Left cardiac atrium (tissue), 4 donors: ENCODE data around the gene CACNA1H. TPM values are rescaled to one million over a fixed set of nuclear protein-coding genes. Genes with fewer than 3 reads are reported as not detected.

Source experiments
- ATAC-seq, 2 donors: fragments of 200-7000 bp; cut with Tn5 transposase; one replicate each; pipeline ENCODE4 v1.9.1; 2020; ENCODE audit warnings: mild to moderate bottlenecking in 2 of 2, moderate library complexity in 2 of 2
- DNase-seq: peaks from one replicate; pipeline ENCODE4 v3.0.0-alpha.2; 2020
- intact Hi-C, 2 donors: fragments of 100-400 bp; cut with DNase I; formaldehyde crosslinking; loops; one replicate each; pipeline versions ENCODE4 v1.14.1 to v1.15.1; 2022 to 2023
- total RNA-seq, 2 donors: library from RNA; stranded (reverse); fragmentation: NEBNext Ultra II Directional; extraction: Animal tissue kit (Norgen Biotek cat#: 25700); gene quantifications; one replicate each; pipeline ENCODE4 v1.2.1, GENCODE V29; 2021
- donor health status: DM: no; HTN: yes; CAD: no.
- donor health status: DM: no; HTN: yes; CAD: no; lungs with severe emphysema.
- donor health status: DM: yes; HTN: yes; CAD: no.
- donor health status: Dilated cardiomyopathy.

The CACNA1H gene
- total RNA-seq, 2 donors from 2014 or later, result 6.0 to 7.1 TPM

- no peak for DNase-seq
- ATAC-seq, result no peak
- intact Hi-C loops, result no loop called here
Measured at GRCh38 chr16:1135459-1135825, 17.5 kb upstream of the CACNA1H start.

GRCh38 chr16:1137604-1138003, 15.3 kb upstream of the CACNA1H start:
- no peak for DNase-seq
- ATAC-seq, result no peak
- intact Hi-C loops, result no loop called here

DNA sequence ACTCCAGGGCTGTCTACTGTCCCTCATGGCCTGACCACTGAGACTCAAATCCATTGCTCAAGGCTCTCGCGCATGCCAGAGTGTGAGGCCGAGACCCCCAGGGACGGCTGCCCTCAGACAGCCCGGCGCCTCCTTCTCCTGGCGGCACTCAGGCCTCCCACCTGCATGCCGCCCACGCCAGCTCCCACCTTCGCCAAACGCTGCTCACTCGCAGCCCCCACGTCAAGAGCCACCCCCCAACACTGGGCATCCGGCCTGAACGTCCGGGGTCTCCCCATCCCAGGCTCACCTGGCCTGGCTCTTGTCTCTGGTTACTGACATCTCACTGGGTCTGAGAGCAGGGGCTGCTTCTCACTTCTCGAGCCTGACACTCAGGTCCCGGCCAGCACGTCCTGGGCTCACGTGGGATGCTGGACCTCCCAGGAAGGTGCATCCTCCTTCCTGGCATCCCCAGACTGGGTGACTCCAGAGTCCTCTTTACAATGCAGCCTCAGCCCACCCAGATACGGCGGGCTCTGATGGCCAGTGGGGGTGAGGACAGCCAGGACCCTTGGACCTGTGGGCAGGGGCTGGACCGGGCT, 12.2 kb upstream of the CACNA1H start:
- intact Hi-C loops, result no loop called here
- no peak for DNase-seq
- no peak for ATAC-seq

DNA sequence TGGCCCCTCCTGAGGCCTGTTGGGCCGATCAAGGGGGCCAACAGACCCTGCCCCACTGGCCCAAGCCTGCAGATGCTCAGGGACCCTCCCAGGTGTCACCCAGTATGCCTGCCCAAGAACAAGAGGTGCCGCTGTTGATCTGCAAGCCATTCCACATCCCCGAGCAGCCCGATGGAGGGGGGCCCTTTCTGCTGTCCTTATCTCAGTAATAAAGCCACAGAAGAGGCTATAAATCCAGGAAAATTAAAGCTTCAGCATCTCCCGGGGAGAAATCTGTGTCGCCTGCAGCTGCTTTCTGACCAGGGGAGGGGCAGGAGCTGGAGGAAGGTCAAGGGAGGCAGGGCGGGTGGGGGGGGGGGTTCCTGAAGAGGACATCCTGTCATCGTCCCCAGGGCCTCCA, 11.7 kb upstream of the CACNA1H start:
- intact Hi-C loops, result no loop called here
- no peak for DNase-seq
- ATAC-seq, result no peak

DNA sequence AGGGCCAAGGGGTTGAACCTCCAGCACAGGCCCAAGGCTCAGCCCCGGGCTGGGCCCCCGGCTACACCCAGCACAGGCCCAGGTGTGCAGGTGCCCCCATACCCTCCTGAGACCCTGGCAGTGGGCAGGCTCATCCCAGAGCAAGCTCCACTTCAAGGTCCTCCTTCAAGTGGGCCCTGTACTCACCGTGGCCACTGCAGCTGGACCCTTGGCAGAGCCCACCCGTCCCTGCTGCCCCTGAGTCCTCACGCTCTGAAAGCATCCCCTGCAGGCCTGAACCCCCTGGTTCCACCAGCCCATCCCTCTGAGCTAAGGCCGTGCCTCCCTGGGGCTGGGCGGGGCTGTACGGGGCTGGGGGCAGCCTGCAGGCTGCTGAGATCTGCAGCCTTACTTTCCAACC, 11.2 kb upstream of the CACNA1H start:
- ATAC-seq (no peak), DNase-seq (no peak)
- intact Hi-C loops, result no loop called here

- ATAC-seq, result no peak
- DNase-seq, result no peak
- intact Hi-C loops, result no loop called here
Measured at GRCh38 chr16:1142911-1143310, 10.0 kb upstream of the CACNA1H start.

- DNase-seq, result no peak
- intact Hi-C loops, result no loop called here
- no peak for ATAC-seq
Measured at GRCh38 chr16:1143761-1144450, 9.0 kb upstream of the CACNA1H start.

- ATAC-seq (no peak), DNase-seq (no peak)
- intact Hi-C loops, result no loop called here
Measured at GRCh38 chr16:1144476-1145382, 8.2 kb upstream of the CACNA1H start.

- no peak for ATAC-seq
- intact Hi-C loops, result no loop called here
Measured at GRCh38 chr16:1145383-1146100, 7.4 kb upstream of the CACNA1H start.

GRCh38 chr16:1146409-1146808, 6.5 kb upstream of the CACNA1H start:
- intact Hi-C loops, result no loop called here
- no peak for DNase-seq
- no peak for ATAC-seq

More at GRCh38 chr16:1145383-1146100, 7.4 kb upstream of the CACNA1H start:
- DNase-seq, result no peak

DNA sequence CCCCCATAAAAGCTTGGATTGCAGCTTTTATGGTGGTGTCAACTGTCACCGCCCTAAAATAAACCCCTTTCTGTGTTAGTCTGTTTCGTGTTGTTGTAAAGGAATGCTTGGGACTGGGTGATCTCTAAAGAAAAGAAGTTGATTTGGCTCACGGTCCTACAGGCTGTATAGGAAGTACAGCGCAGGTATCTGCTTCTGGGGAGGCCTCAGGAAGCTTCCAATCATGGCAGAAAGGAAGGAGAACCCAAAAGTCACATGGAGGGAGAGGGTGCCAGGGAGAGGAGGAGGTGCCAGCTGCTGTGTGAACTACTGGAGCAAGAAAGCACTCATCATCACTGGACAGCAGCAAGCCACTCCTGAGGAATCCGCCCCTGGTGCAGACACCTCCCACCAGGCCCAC, 5.9 kb upstream of the CACNA1H start:
- DNase-seq, result no peak
- intact Hi-C loops, result no loop called here
- no peak for ATAC-seq

- DNase-seq, result no peak
- intact Hi-C loops, result no loop called here
- ATAC-seq, result no peak
Measured at GRCh38 chr16:1149101-1149636, 3.7 kb upstream of the CACNA1H start.

DNA sequence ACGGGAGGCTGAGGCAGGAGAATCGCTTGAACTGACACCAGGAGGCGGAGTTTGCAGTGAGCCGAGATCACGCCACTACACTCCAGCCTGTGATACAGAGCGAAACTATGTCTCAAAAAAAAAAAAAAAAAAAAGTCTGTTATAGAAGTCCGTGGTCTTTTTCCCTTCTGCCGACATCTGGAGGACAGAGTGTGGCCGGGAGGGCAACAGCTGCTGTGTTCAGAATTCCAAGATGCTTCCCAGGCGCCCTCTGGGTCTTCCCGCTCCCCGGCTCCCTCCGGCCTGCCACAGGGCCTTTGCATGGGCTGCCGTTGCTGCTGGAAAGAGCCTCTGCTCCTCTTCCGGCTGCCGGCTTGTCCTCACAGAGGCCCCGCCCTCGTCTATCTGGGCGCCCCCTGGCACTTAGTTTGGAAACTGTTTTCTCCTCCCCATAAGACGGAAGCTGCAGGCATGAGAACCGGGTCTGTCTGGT, 2.4 kb upstream of the CACNA1H start:
- ATAC-seq (no peak), DNase-seq (no peak)
- intact Hi-C loops, result no loop called here

- intact Hi-C loops, result no loop called here
- DNase-seq, result no peak
- ATAC-seq, result no peak
Measured at GRCh38 chr16:1151424-1152122, 1.3 kb upstream of the CACNA1H start.

DNA sequence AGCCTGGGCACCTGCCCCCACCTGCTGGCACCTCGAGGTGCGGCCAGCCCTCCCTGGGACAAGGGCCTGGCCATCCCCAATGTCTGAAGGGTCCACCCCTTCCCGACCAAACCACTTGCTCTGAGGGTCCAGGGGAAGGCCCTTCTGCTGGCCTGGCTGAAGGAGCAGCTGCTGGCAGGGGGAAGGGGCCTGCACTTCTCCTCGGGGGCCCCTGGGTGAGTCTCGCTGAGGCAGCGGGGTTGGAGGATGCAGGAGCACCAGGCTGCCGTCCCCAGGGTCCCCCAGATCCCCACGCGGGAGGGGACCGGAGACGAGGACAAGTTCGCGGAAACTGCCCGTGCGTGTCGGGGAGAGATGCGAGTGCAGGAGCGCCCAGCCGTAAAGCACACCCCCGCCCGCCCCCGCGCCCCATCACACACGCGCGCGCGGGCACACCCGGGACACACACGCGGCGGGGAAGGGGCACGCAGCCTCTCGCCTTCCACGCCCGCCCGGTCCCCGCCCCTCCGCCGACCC, 725 bp upstream of the CACNA1H start:
- peak; percentile 10 to 38 for ATAC-seq
- no peak for DNase-seq
- intact Hi-C loops, result no loop called here

- no peak for ATAC-seq
Measured at GRCh38 chr16:1153480-1154160, 714 bp downstream of the CACNA1H start.

GRCh38 chr16:1154291-1154886, 1.5 kb downstream of the CACNA1H start:
- intact Hi-C loops, result no loop called here
- peak in 1 of 2 donors; percentile 2 for ATAC-seq
- DNase-seq, result no peak

More at GRCh38 chr16:1153480-1154160, 714 bp downstream of the CACNA1H start:
- intact Hi-C loops, result no loop called here
- no peak for DNase-seq
